Left colon (tissue), 2 donors: ENCODE data around the gene ZNF385A. TPM values are rescaled to one million over a fixed set of nuclear protein-coding genes. Genes with fewer than 3 reads are reported as not detected.

ENCODE experiments used
- ATAC-seq: fragments of 200-7000 bp; cut with Tn5 transposase; one replicate; pipeline ENCODE4 v1.9.1; 2020; ENCODE audit warnings: mild to moderate bottlenecking, moderate library complexity
- DNase-seq, 2 donors: peaks; one replicate each; pipeline ENCODE4 v3.0.0-alpha.2; 2020
- intact Hi-C, 2 donors: fragments of 100-400 bp; cut with DNase I in 1 of 2; cut with micrococcal nuclease in 1 of 2; formaldehyde crosslinking; loops; one replicate each; pipeline versions ENCODE4 v1.11.2 to v1.14.0; 2022; cut with DNase I, micrococcal nuclease
- total RNA-seq, 2 donors: library from RNA; stranded (reverse); fragmentation: NEBNext Ultra II Directional; extraction: Animal tissue kit (Norgen Biotek cat#: 25700); gene quantifications; one replicate each; pipeline ENCODE4 v1.2.1, GENCODE V29; 2021
- donor health status: DM: no; HTN: no; CAD: no.
- donor health status: DM: yes; HTN: yes; CAD: no.

Gene ZNF385A
- total RNA-seq, 2 donors from 2014 or later = 4.0 to 8.3 TPM

DNA sequence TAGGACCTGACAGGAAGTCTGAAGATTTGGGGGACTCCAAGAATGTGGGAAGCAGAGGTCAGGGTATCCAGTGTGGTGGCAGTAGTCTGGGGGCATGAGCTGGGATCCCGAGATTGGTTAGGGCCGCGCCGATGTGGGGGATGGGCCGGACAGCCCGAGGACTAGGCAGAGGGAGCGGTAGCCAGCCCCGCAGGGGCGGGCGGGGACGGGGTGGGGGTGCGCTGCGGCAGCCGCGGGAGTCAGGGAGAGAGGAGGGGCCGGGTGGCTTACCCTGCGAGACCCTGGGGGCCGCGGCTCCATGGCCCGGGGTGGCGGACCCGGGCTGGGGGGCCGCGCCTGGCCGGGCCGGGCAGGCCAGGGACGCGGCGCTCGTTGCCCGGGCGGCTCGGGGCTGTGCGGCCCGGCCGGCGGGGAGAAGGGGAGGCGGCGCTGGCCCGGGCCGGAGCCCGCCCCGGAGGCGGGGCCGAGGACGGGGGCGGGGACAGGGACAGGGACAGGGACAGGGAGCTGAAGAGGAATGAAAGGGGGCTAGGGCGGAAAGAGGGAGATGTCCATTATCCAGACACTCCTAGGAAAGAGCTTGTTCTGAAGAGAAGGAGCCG is 5.6 kb downstream of the ZNF385A start:
- DNase-seq (peak in 1 of 2 donors; percentile 66), ATAC-seq (peak; percentile 90)
- intact Hi-C loops = no loop called here

DNA sequence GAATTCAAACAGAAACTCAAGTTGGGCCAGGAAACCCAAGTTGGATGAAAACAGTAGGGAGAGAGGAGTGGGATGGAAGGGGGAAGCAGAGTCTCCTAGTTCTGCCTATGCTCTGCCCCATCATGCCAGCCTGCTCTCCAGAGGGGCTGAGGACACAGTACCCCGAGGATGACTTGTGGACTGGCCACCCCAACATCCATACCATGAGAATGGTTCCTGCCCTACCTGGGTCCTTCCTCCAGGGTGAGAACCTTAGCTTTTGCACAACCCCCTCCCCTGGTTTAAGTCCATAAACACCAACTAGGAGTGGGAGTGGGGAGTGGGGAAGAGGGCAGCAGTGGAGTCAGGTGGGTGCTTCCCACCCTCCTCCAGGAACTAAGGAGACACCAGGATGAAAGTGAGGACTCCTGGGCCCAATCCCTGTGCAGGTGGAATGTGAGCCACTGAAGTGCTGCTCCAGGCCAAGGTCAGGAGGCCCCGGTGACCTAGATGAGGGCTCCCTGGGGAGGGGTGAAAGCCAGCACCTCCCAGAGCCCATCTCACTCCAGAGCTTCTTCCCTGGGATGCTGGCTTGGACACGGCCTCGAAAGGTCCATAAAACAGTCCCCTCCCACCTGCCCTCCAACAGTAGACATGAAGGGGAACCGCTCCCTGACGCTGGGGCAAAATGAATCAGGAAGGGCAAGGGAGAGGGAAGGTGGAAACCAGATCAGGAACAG is 6.6 kb downstream of the ZNF385A start:
- intact Hi-C loops = no loop called here
- ATAC-seq (no peak), DNase-seq (no peak)

DNA sequence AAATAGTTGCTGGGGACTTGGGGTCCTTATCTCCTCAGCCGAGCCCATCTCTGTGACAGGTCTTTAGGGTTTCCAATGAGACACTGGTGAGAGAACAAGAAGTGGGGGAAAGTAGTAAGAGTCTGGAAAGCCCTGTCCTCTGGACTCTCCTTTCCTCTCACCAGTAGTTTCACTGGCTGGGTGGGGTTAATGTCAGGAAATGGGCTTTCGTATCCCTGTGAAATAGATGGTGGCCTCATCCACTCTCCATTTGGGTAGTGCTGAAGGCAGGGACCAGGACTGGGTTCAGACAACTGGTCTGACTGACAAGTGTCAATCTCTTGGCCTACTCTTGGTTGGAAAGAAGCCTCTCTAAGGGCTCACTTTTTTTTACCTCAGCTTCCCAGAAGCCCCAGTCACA is 7.5 kb downstream of the ZNF385A start:
- ATAC-seq (no peak), DNase-seq (no peak)
- intact Hi-C loops = no loop called here

- DNase-seq = no peak
- ATAC-seq = no peak
- intact Hi-C loops = no loop called here
Observed at GRCh38 chr12:54376596-54376995, 7.9 kb downstream of the ZNF385A start.

DNA sequence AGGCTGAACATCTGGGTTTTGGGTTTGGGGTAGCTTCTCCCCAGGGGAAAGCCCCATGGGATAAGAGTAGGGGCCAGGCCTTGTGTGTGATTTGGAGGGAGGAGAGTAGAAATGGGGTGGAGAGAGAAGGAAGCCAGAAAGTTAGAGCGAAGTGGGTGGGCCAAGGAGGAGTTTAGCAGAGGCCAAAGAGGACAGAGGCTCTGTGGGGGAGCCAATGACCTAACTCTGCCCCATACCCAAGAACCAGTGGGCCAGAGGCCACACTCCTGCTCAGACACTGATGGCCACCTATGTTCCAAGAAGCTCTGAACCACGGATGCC is 9.3 kb downstream of the ZNF385A start:
- intact Hi-C loops = no loop called here
- DNase-seq = no peak
- ATAC-seq = no peak

DNA sequence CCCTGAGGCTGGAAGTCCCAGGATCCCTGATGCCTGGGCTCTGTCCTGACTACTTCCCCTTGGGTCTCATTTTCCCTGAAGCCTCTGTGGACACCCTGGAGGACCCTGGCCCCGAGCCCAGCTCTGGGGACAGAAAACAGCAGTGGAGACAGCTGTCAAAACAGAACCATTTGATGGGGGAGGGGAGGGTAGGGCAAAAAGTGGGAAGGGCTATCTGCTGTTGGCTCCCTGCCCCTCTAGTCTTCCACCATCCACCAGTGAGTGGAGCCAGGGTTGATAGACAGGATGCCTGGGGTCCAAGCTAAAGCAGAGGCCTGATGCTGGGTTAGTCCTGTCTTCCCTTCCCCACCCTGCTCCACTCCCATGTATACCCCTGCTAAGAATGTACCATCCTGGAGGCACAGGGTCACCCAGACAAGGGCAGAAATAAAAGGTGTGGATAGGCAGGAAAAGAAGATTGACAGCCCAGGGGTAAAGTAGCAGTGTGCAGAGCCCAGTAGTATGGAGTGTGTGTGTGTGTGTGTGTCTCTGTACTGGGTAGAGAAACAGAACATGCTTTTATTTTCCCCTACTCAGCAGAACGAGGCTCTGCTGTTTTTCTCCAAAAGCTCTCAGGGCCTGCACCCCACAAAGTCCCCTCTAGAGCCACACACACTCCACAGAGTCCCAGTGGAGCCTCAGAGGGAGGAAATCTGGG is 9.8 kb downstream of the ZNF385A start:
- ATAC-seq = no peak
- intact Hi-C loops = no loop called here
- DNase-seq = no peak

DNA sequence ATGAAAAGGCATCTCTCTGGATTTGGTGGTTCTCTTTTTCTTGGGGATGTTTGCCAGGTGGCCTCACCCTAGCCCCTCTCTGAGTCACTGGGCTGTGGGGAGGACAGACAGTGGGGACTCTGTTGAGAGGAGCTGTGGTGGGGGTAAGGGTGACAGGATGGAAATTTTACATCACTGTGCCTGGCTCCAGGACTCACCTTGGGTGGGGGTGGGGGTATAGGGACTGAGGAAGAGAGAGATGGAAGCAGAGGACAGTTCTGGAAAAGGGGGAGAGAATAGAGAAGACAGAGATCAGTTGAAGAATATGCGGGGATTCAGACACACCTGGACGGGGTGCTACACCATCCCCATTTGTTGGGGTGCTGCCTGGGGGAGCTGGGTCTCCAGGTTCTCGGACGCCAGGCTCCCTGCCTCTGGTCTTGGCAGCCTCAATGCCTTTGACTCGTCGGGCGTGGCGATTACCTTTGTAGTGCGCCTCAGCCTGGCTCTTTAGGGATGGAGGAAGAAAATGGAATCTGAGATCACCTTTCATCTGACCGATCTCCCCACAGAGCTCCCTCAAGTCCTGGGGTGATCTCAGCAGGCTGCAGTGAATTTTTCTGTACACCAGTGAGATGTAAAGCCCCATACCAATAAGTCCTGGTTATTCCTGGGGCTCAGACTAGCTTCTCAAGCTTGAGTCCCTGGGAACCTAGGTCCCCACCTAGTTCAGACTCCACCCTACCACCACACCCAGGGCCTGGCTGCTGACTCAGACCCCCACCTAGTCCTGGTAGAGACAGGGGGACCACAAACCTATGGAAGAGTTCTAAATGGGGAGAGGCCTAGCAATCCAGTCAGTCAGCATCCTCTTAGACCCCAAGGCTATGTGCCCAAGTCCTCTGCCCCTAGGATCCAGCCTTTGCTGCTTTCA is 10.6 kb downstream of the ZNF385A start:
- ATAC-seq (no peak), DNase-seq (no peak)
- intact Hi-C loops = no loop called here

DNA sequence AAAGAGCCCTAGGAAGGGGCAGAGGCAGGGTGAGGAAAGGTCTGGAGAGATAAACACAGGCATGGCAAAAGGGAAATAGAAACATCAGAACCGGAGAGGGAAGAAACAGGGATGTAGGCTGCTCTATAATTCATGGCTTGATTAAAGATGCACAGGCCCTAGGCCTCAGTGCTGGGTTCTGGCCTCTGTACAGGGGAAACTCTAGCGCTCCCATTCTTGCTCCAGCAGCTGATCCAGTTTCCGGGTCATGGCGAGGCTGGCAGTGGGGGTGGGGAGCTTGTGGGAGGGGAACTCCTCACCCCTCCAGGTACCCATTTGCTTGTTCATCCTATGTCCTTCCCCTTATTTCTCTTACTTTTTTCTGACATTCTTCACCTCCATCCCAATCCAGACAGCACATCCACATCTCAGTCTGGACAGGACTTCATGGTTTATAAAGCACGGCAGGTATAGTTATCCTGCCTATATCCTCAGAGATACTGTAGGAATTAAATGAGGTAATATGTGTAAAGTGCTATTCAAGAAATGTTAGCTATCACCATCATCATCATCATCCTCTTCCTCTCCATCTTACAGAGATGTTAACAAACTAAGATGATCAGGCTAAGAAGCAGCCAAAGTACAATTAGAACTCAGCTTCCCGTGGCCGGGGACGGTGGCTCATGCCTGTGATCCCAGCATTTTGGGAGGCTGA is 12.3 kb downstream of the ZNF385A start:
- DNase-seq = no peak
- intact Hi-C loops = no loop called here
- ATAC-seq = no peak

DNA sequence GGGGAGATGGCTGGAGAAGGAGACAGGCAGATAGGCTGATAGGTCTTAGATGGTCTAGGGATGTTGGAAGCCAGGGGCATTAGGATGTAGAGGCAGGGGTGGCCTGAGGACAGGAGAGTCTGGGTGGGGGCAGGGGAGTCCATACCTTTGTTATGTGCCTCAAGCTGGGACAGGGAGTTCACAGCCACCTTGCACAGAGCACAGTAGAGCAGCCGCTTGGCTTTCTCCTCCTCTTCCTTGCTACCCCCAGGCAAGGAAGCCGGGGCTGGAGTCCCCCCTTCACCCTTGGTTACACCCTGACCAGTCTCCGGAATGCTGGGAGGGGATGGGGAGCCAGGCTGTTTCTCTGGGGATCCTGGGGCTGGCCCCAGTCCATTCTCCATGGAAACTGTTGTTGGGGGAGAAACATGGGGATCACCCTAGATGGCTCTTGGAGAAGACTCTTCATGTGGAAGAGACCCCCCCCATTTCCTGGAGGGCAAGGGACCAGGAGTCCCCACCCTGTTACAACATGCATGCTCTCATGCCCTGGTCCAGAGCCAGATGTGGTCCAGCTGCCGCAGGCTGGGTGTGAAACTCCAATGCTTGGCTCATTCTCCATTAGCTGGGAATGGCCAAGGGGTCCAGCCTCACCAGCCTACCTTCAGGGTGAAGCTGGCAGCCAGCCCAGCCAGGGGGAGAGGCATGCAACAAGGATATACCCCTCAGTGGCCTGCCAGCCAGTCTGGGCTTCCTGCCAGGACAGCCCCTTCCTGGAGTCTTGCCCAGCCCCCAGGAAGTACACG is 13.0 kb downstream of the ZNF385A start:
- ATAC-seq (no peak), DNase-seq (peak in 1 of 2 donors; percentile 38)
- intact Hi-C loops = no loop called here

DNA sequence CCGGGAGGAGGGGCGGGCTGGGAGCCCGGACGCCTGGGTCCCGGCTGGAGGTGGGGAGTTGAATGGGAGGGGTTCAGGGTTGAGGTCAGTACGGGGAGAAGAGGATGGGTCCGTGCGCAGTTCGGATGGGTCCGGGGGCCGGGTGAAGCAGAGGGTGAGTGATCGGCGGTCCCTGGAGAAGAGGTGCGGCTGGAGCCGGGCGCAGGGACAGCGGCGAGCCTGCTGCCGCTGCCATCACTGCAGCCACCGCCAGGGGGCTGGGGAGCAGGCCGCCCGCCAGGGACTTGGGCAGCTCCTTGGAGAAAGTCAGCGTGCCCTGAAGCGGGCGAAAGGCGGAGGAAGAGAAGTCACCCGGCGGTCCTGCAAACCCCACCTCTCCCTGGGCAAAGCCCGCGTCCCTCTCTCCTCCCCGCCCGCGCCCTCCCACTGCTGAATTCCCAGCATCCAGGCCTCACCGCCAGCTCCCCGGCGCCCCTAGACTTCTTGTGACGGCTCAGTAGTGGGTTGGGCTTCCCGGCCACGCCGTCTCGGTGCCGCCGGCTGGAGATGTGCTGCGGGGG is 14.3 kb downstream of the ZNF385A start:
- ATAC-seq = peak; percentile 83
- DNase-seq = peak; percentile 67 to 75
- intact Hi-C loops = no loop called here

DNA sequence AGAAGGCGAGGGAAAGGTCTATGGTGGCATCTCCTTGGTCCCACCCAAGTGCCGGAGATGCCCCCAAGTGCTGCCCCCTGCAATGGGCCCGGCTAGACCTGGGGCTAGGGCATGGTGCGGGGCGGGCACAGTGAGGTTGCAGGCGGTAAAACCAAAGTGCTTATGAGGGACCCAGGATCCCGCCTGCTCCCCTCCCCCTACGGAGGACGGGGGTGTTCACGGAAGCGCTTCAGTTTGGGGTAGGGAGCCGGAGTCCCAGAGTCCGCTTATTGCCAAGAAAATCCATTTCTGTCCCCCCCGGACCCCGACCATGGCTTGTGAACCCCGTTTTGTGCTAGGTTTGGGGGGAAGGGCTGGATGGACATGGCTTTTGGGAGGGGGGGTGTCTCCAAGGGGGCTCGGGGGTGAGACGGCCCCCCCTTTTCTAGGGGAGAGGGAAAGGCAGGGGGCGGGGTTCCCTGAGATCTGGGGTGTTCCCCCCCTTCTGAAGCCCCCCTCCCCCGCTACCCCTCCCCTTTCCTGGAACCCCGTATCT is 14.9 kb downstream of the ZNF385A start:
- DNase-seq = no peak
- intact Hi-C loops = loop anchor here in 1 of 2 donors (10.0 kb wide), 1 partner anchor 145 kb away; no protein-coding TSS in a partner anchor

DNA sequence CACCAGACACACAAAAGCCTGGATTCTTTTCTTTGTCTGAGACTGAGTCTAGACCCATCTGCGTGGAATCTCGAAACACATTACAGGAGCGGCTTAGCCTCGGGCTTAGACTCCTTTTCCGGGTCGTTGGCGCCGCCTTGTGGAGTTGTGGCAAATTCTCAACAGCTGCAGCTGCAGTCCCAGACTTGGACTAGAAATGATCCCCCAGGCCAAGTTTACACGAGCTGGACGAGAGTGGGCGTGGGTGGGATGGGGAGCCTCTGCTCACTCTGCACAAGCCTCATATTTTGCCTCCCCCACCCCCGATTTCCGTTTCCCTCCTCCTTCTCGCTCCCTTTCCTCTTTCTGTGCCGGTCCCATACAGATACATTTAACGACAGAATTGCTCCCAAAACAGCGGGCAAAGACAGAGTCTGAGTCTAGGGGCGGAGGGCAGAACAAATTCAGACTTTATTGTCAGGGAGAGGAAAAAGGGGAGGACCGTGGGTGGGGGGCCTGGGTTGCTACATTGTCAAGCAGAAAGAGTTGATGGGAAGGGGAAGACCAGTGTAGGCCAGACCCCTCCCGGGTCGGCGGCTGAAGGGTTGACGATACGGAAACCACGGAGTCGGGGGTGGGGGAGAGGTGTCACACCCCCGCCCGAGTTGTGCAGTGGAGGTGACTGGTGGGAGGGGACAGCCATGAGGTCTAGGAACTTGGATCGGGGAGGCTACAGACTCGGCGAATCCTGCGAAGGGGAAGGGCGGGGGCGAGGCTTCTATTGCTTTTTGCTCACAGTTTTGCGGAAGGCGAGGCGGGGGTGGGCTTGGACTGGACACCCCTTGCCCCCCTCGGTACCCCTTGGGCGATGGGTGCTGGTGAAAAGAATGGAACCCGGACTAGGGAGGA is 15.6 kb downstream of the ZNF385A start:
- DNase-seq (peak; percentile 87 to 92), ATAC-seq (peak; percentile 75)
- intact Hi-C loops = loop anchor here in 1 of 2 donors (10.0 kb wide), 1 partner anchor 144 kb away; no protein-coding TSS in a partner anchor

More for the DNA sequence above, 14.9 kb downstream of the ZNF385A start:
- peak; percentile 14 for ATAC-seq

GRCh38 chr12:54368025-54368708 is 16.4 kb downstream of the ZNF385A start:
- no peak for DNase-seq
- intact Hi-C loops = loop anchor here in 1 of 2 donors (10.0 kb wide), 1 partner anchor 143 kb away; no protein-coding TSS in a partner anchor
- ATAC-seq = peak; percentile 8

DNA sequence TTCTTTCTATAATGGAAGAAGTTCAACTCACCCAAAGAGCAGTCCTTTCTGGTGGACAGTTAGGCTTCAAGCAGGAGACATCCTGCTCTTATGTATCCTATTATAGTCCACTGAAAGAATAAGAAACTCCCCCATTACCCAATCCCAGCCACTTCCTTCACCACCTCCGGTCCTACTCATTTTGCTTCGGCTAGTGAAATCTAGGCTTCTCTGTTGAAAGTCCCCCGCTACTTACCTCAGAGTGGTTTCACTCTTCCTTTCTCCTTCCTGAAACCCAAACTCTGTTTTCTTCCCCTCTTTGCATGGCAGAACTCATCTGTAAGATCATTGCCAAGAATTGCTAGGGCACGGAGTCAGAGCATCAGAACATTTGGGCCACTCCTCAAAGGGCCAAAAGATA is 20.1 kb downstream of the ZNF385A start, which contains the start of gene GPR84:
GPR84 (minus strand) TSS at position 74 of the 400 bp plus-strand sequence. CDS start 635 bp downstream, outside the sequence.
- DNase-seq (no peak), ATAC-seq (no peak)
- intact Hi-C loops = loop anchor here in 1 of 2 donors (5.0 to 10.0 kb wide), 2 partner anchors 67 to 140 kb away; no protein-coding TSS in a partner anchor

DNA sequence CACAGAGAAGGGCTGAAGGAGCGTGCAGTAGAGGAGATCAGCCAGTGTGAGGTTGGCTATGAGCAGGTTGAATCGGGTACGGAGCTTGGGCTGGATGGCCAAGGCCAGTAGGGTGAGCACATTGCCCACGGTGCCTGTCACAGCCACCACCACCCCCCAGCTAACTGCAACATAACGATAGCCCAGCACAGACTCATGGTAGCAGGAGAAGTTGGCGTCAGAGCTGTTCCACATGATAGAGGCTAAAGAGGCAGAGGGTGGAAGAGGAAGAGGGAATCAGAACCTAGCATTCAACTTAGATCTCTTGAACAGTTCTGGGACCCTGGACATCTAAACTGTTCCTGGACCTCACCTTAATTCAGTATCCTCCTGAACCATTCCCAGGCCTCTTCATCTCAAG is 20.9 kb downstream of the ZNF385A start:
- no peak for ATAC-seq

More for the DNA sequence above, 20.9 kb downstream of the ZNF385A start:
- DNase-seq = no peak
- intact Hi-C loops = loop anchor here in 1 of 2 donors (5.0 to 10.0 kb wide), 2 partner anchors 66 to 139 kb away; no protein-coding TSS in a partner anchor
